ENCODE results near the gene HERC3.

Gene HERC3

GRCh38 chr4:88722828-88723227 is 130.5 kb downstream of the HERC3 start:
- no peak for DNase-seq

- DNase-seq: no peak
These were observed 132.1 kb downstream of the HERC3 start for GRCh38 chr4:88724406-88724805.

- no peak for DNase-seq
These were observed 132.9 kb downstream of the HERC3 start for GRCh38 chr4:88725143-88725542.

GRCh38 chr4:88725986-88726385 is 133.7 kb downstream of the HERC3 start:
- no peak for DNase-seq

- no peak for DNase-seq
These were observed 135.9 kb downstream of the HERC3 start for GRCh38 chr4:88728146-88728545.

- no peak for DNase-seq
These were observed 137.0 kb downstream of the HERC3 start for GRCh38 chr4:88729146-88729760.

GRCh38 chr4:88730811-88731210 is 138.5 kb downstream of the HERC3 start:
- no peak for DNase-seq

- DNase-seq: no peak
These were observed 139.1 kb downstream of the HERC3 start for GRCh38 chr4:88731381-88731780.

GRCh38 chr4:88732714-88733368 is 140.6 kb downstream of the HERC3 start:
- DNase-seq: no peak

GRCh38 chr4:88734403-88734949 is 142.2 kb downstream of the HERC3 start:
- DNase-seq: no peak

GRCh38 chr4:88735564-88735963 is 143.3 kb downstream of the HERC3 start:
- no peak for DNase-seq

GRCh38 chr4:88736264-88736663 is 144.0 kb downstream of the HERC3 start:
- DNase-seq: no peak

- DNase-seq: no peak
These were observed 145.1 kb downstream of the HERC3 start for GRCh38 chr4:88737307-88737941.

- DNase-seq: no peak
These were observed 145.9 kb downstream of the HERC3 start for GRCh38 chr4:88738180-88738579.

- no peak for DNase-seq
These were observed 150.3 kb downstream of the HERC3 start for GRCh38 chr4:88742561-88742960.

- no peak for DNase-seq
These were observed 151.4 kb downstream of the HERC3 start for GRCh38 chr4:88743696-88744095.

- DNase-seq: no peak
These were observed 152.3 kb downstream of the HERC3 start for GRCh38 chr4:88744609-88745008.

- DNase-seq: no peak
These were observed 152.9 kb downstream of the HERC3 start for GRCh38 chr4:88745175-88745574.

- DNase-seq: no peak
These were observed 153.4 kb downstream of the HERC3 start for GRCh38 chr4:88745581-88746163.

GRCh38 chr4:88746206-88746605 is 153.9 kb downstream of the HERC3 start:
- no peak for DNase-seq

GRCh38 chr4:88747351-88747750 is 155.1 kb downstream of the HERC3 start:
- no peak for DNase-seq

GRCh38 chr4:88750369-88750768 is 158.1 kb downstream of the HERC3 start:
- no peak for DNase-seq

- DNase-seq: no peak
These were observed 159.2 kb downstream of the HERC3 start for GRCh38 chr4:88751258-88752075.

All from NCI-H1092 (cell line).